ENCODE data around the gene LRRC46. TPM values are rescaled to one million over a fixed set of nuclear protein-coding genes. Genes with fewer than 3 reads are reported as not detected.
A peak's percentile ranks its signal among the peaks of the same experiment; 100 is the strongest.

Gene LRRC46
- total and polyA plus RNA-seq, 2 of the 13 experiments (the other 11 are each of a cell fraction or from before 2014, with no cell fraction given), result 0.09 TPM

DNA sequence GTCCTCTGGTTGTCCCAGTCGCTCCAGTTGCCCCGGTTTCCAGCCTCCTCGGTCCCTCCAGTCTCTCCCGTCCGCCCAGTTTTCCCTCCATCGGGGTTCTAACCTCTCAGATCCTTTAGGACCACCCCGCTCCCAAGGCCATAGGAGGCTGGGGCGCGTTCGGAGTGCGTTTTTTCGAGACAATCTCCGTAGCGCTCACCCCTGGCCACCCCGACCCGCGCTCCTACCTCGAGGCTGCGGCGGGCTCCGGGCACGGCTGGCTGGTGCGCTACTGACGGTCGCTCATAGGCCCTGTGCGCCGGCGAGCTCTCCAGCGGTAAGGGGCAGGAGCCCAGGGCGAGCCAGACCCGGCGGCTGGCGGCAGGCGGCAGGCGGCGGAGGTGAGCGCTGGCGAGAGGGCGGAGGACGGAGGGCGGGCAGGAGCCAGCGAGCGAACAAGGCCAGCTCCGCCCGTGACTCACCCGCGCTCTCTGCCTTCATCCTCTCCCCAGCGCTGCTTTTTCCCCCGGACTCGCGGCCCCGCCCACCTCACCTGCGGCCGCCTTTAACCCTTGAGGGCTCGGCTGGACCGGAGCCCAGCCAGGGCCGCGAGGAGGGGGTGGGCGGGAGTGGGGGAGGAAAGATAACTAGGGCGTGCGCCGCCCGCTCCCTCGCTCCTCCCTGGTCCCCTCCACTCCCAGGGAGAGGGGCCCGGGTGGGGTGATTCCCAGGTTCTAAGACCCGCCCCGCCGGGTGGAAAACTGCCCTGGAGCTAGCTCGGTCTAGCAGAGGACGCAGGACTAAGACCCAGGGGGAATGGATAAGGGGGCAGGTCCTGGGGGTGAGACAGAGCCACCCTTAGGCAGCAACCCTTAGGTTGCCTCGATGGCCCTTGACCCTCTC lies 19.5 kb downstream of the LRRC46 start, which contains the start of gene SP6 (continued):
- TF ChIP-seq ZNF10 (CRISPR knock-in tag; IDR thresholded peaks at IDR 0.05; ENCODE audit: borderline replicate concordance, low read depth), result no peak
- no peak for TF ChIP-seq ESRRA (CRISPR knock-in tag; IDR thresholded peaks at IDR 0.05; ENCODE audit: low read depth)
- no peak for TF ChIP-seq RAD51 (IDR thresholded peaks at IDR 0.05; ENCODE audit: borderline replicate concordance)
- no peak for TF ChIP-seq ZNF326 (CRISPR knock-in tag; IDR thresholded peaks at IDR 0.05; ENCODE audit: borderline replicate concordance)
- no peak for TF ChIP-seq ZNF569 (CRISPR knock-in tag; IDR thresholded peaks at IDR 0.05; ENCODE audit: borderline replicate concordance)
- no peak for TF ChIP-seq GTF2F1 (IDR thresholded peaks at IDR 0.05; ENCODE audit: low read length)
- TF ChIP-seq ZSCAN29 (CRISPR knock-in tag; conservative IDR thresholded peaks at IDR 0.05), result 0 out of 2 replicates have a peak, but pooled peaks have one; percentile 58
- TF ChIP-seq ZC3H13 (CRISPR knock-in tag; IDR thresholded peaks at IDR 0.05), result 0 out of 2 replicates have a peak, but pooled peaks have one; percentile 49
- no peak for TF ChIP-seq ATF7 (IDR thresholded peaks at IDR 0.05)
- TF ChIP-seq ATF7 (CRISPR knock-in tag; IDR thresholded peaks at IDR 0.05), result no peak
- TF ChIP-seq ZNF496 (CRISPR knock-in tag; IDR thresholded peaks at IDR 0.05; ENCODE audit: insufficient replicate concordance), result no peak
- no peak for TF ChIP-seq ZBTB25 (CRISPR knock-in tag; IDR thresholded peaks at IDR 0.05)
- no peak for TF ChIP-seq MAFK (conservative IDR thresholded peaks at IDR 0.05 in 1 of 2, IDR thresholded peaks at IDR 0.05 in 1 of 2; ENCODE audit: low read length in 2 of 2)
- TF ChIP-seq KDM5A (IDR thresholded peaks at IDR 0.05; ENCODE audit: borderline replicate concordance, low read length), result no peak
- TF ChIP-seq SRY (CRISPR knock-in tag; IDR thresholded peaks at IDR 0.05), result peak; percentile 57; the same call in 1 of the 2 replicates
- no peak for TF ChIP-seq MXD4 (CRISPR knock-in tag; IDR thresholded peaks at IDR 0.05)
- no peak for TF ChIP-seq TRIM24 (CRISPR knock-in tag; IDR thresholded peaks at IDR 0.05)
- TF ChIP-seq ZNF232 (CRISPR knock-in tag; IDR thresholded peaks at IDR 0.05; ENCODE audit: borderline replicate concordance), result no peak
- no peak for TF ChIP-seq IKZF4 (CRISPR knock-in tag; IDR thresholded peaks at IDR 0.05; ENCODE audit: borderline replicate concordance, low read depth, not compliant biosample characterization)
- TF ChIP-seq, protein P1, sequence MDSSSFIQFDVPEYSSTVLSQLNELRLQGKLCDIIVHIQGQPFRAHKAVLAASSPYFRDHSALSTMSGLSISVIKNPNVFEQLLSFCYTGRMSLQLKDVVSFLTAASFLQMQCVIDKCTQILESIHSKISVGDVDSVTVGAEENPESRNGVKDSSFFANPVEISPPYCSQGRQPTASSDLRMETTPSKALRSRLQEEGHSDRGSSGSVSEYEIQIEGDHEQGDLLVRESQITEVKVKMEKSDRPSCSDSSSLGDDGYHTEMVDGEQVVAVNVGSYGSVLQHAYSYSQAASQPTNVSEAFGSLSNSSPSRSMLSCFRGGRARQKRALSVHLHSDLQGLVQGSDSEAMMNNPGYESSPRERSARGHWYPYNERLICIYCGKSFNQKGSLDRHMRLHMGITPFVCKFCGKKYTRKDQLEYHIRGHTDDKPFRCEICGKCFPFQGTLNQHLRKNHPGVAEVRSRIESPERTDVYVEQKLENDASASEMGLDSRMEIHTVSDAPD (CRISPR knock-in tag; IDR thresholded peaks at IDR 0.05), result no peak; the same call in 1 of the 2 replicates
- 0 out of 2 replicates have a peak, but pooled peaks have one; percentile 52 for TF ChIP-seq DNMT1 (CRISPR knock-in tag; IDR thresholded peaks at IDR 0.05)
- TF ChIP-seq MAZ (IDR thresholded peaks at IDR 0.05; ENCODE audit: borderline replicate concordance, low read depth, low read length), result no peak; the same call in 1 of the 2 replicates
- peak; percentile 81 for TF ChIP-seq MAZ (CRISPR knock-in tag; IDR thresholded peaks at IDR 0.05; ENCODE audit: low read depth)
- TF ChIP-seq ZNF251 (CRISPR knock-in tag; IDR thresholded peaks at IDR 0.05), result no peak
- no peak for TF ChIP-seq ZNF432 (CRISPR knock-in tag; IDR thresholded peaks at IDR 0.05; ENCODE audit: borderline replicate concordance)
- TF ChIP-seq ZNF775 (CRISPR knock-in tag; IDR thresholded peaks at IDR 0.05; ENCODE audit: borderline replicate concordance), result no peak; the same call in 1 of the 2 replicates
- TF ChIP-seq, protein P2, sequence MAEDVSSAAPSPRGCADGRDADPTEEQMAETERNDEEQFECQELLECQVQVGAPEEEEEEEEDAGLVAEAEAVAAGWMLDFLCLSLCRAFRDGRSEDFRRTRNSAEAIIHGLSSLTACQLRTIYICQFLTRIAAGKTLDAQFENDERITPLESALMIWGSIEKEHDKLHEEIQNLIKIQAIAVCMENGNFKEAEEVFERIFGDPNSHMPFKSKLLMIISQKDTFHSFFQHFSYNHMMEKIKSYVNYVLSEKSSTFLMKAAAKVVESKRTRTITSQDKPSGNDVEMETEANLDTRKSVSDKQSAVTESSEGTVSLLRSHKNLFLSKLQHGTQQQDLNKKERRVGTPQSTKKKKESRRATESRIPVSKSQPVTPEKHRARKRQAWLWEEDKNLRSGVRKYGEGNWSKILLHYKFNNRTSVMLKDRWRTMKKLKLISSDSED (CRISPR knock-in tag; IDR thresholded peaks at IDR 0.05), result no peak

Measured in HepG2 (cell line).